SK-N-SH (cell line): ENCODE data around the gene CREG1. TPM values are rescaled to one million over a fixed set of nuclear protein-coding genes. Genes with fewer than 3 reads are reported as not detected.

Source experiments
- CTCF ChIA-PET: fragments of 300-600, 350-600 bp; formaldehyde crosslinking; extraction: SDS; loops from one replicate; lab custom pipeline; 2021; lab: Yijun Ruan, JAX
- POLR2A ChIA-PET: fragments of 350-600 bp; sonication (Branson Sonifier 250); formaldehyde crosslinking; extraction: SDS; loops from one replicate; lab custom pipeline; 2020; ENCODE audit warnings: antibody characterized with exemption, inconsistent platforms; lab: Yijun Ruan, JAX
- DNase-seq: peaks from one replicate; pipeline ENCODE4 v3.0.0; 2012
- H2AFZ ChIP-seq: fragments of 200-600 bp; sonication (generic); 2 replicates; pipeline ENCODE4 v1.8.1; 2016; ENCODE audit warnings: antibody characterized with exemption, mild to moderate bottlenecking, low read depth
- H3F3A ChIP-seq: fragments of 200-600 bp; sonication (generic); replicated peaks from 2 replicates; pipeline ENCODE3; 2016; ENCODE audit warnings: antibody characterized with exemption, mild to moderate bottlenecking; ENCODE audit not compliant: insufficient read depth
- H3K27ac ChIP-seq, 2 experiments: fragments of 200-500 bp in 1 of 2; fragments of 200-600 bp in 1 of 2; sonication (Bioruptor generic) in 1 of 2; sonication (generic), shearing (Covaris generic) in 1 of 2; 2 replicates each; pipeline versions ENCODE4 v1.5.1 to v1.6.1; 2014 to 2016; ENCODE audit warnings: low read depth in 2 of 2, inconsistent platforms in 1 of 2, low read length in 1 of 2, mild to moderate bottlenecking in 1 of 2, mixed read lengths in 1 of 2
- H3K27me3 ChIP-seq: fragments of 200-600 bp; sonication (generic), shearing (Covaris generic); 2 replicates; pipeline ENCODE4 v1.6.1; 2016; ENCODE audit warnings: mixed run types; ENCODE audit not compliant: insufficient read depth
- H3K36me3 ChIP-seq, 2 experiments: fragments of 200-500 bp in 1 of 2; fragments of 200-600 bp in 1 of 2; sonication (Bioruptor generic) in 1 of 2; sonication (generic) in 1 of 2; replicated peaks in 1 of 2; 2 replicates each; pipeline versions ENCODE3 to v1.5.1; 2014 to 2016; ENCODE audit warnings: low read length in 1 of 2, mild to moderate bottlenecking in 1 of 2; ENCODE audit not compliant: insufficient read depth in 2 of 2, control insufficient read depth in 1 of 2
- H3K4me1 ChIP-seq, 2 experiments: fragments of 200-500 bp in 1 of 2; fragments of 200-600 bp in 1 of 2; sonication (Bioruptor generic) in 1 of 2; sonication (generic), shearing (Covaris generic) in 1 of 2; 2 replicates each; pipeline versions ENCODE4 v1.5.1 to v1.6.1; 2014 to 2016; ENCODE audit warnings: low read depth in 1 of 2, low read length in 1 of 2, mixed run types in 1 of 2; ENCODE audit not compliant: insufficient read depth in 2 of 2, control insufficient read depth in 1 of 2
- H3K4me2 ChIP-seq: fragments of 200-600 bp; sonication (generic), shearing (Covaris generic); 2 replicates; pipeline ENCODE4 v1.6.1; 2017; ENCODE audit warnings: mixed run types
- H3K4me3 ChIP-seq, 2 experiments: fragments of 200-500 bp in 1 of 2; fragments of 200-600 bp in 1 of 2; sonication (Bioruptor generic) in 1 of 2; sonication (generic), shearing (Covaris generic) in 1 of 2; 2 replicates each; pipeline versions ENCODE4 v1.5.1 to v1.8.1; 2014 to 2016; ENCODE audit warnings: low read depth in 2 of 2, inconsistent platforms in 1 of 2, low read length in 1 of 2, mild to moderate bottlenecking in 1 of 2, mixed read lengths in 1 of 2, moderate library complexity in 1 of 2
- H3K79me2 ChIP-seq: fragments of 200-600 bp; sonication (generic); 2 replicates; pipeline ENCODE4 v1.8.1; 2017; ENCODE audit warnings: mild to moderate bottlenecking; ENCODE audit not compliant: insufficient read depth
- H3K9ac ChIP-seq: fragments of 200-600 bp; sonication (generic); 2 replicates; pipeline ENCODE4 v1.6.1; 2017; ENCODE audit warnings: mixed run types
- H3K9me2 ChIP-seq: fragments of 200-600 bp; sonication (generic); 2 replicates; pipeline ENCODE4 v1.6.1; 2017; ENCODE audit warnings: mixed run types
- H3K9me3 ChIP-seq: fragments of 200-600 bp; sonication (generic); 2 replicates; pipeline ENCODE4 v1.6.1; 2017; ENCODE audit warnings: mixed run types, mild to moderate bottlenecking, moderate library complexity
- H4K20me1 ChIP-seq: fragments of 200-600 bp; sonication (generic); 2 replicates; pipeline ENCODE4 v1.6.1; 2017; ENCODE audit warnings: mild to moderate bottlenecking, mixed run types; ENCODE audit not compliant: insufficient read depth
- FOSL2 ChIP-seq: IDR thresholded peaks from 2 replicates; pipeline ENCODE4 v1.4.0; 2012; ENCODE audit warnings: low read depth, mild to moderate bottlenecking, moderate library complexity, borderline replicate concordance
- FOXM1 ChIP-seq: IDR thresholded peaks from 2 replicates; pipeline ENCODE4 v1.4.0; 2012; ENCODE audit warnings: low read depth, mild to moderate bottlenecking
- GATA2 ChIP-seq: sonication (generic); formaldehyde crosslinking; IDR thresholded peaks from 2 replicates; pipeline ENCODE4 v1.5.0; 2020; ENCODE audit warnings: mild to moderate bottlenecking, missing genetic modification reagents
- JUND ChIP-seq: IDR thresholded peaks from 2 replicates; pipeline ENCODE4 v1.4.0; 2012
- MEF2A ChIP-seq: IDR thresholded peaks from 2 replicates; pipeline ENCODE4 v1.4.0; 2012; ENCODE audit warnings: low read depth, borderline replicate concordance
- MXI1 ChIP-seq: IDR thresholded peaks from 2 replicates; pipeline ENCODE4 v1.6.1; 2012; ENCODE audit warnings: mild to moderate bottlenecking, low read depth, low read length, improper control_type of control experiment
- NRF1 ChIP-seq: IDR thresholded peaks from 2 replicates; pipeline ENCODE4 v1.6.1; 2012; ENCODE audit warnings: low read depth, mild to moderate bottlenecking, low read length
- RFX5 ChIP-seq: IDR thresholded peaks from 2 replicates; pipeline ENCODE4 v1.6.1; 2012; ENCODE audit warnings: mild to moderate bottlenecking, improper control_type of control experiment, low read length
- TAF1 ChIP-seq: IDR thresholded peaks from 2 replicates; pipeline ENCODE4 v1.6.1; 2012; ENCODE audit warnings: low read depth, mild to moderate bottlenecking, low read length, moderate library complexity, borderline replicate concordance
- YY1 ChIP-seq: IDR thresholded peaks from 2 replicates; pipeline ENCODE4 v1.4.0; 2012; ENCODE audit warnings: low read depth, mild to moderate bottlenecking
- WGBS: methylation state at CpG from one replicate; pipeline ENCODE4 v1.1.6; 2017; ENCODE audit warnings: low lambda C conversion rate; 5-methylcytosine and 5-hydroxymethylcytosine counted together
- polyA plus RNA-seq, 3 experiments: library from polyadenylated mRNA; depleted of rRNA; stranded (reverse); fragments of >200 nt; gene quantifications; 2 replicates each; pipeline ENCODE4 v1.2.3, GENCODE V29; 2012
- TF ChIP-seq, protein P1 (sequence below): fragments of 150-350 bp; IDR thresholded peaks from 2 replicates; pipeline ENCODE4 v1.6.1; 2017; ENCODE audit warnings: antibody characterized with exemption, low read length, low read depth, borderline replicate concordance
- TF ChIP-seq, protein P2 (sequence below): fragments of 150-350 bp; IDR thresholded peaks from 2 replicates; pipeline ENCODE4 v1.6.1; 2016; ENCODE audit warnings: mild to moderate bottlenecking, low read depth, low read length
- TF ChIP-seq, protein P3 (sequence below): IDR thresholded peaks from 2 replicates; pipeline ENCODE4 v1.6.1; 2012; ENCODE audit warnings: mild to moderate bottlenecking, low read depth, low read length, moderate library complexity
- TF ChIP-seq, protein P4 (sequence below): IDR thresholded peaks from 2 replicates; pipeline ENCODE4 v1.4.0; 2012; ENCODE audit warnings: low read depth, borderline replicate concordance
- TF ChIP-seq, protein P5 (sequence below): IDR thresholded peaks from 2 replicates; pipeline ENCODE4; 2012
- TF ChIP-seq, protein P6 (sequence below): IDR thresholded peaks from 2 replicates; pipeline ENCODE4 v1.4.0; 2012; ENCODE audit warnings: low read depth

CREG1 gene
- polyA plus RNA-seq, 1 of the 3 experiments (the other 2 are of a cell fraction): 26.1 TPM

DNA sequence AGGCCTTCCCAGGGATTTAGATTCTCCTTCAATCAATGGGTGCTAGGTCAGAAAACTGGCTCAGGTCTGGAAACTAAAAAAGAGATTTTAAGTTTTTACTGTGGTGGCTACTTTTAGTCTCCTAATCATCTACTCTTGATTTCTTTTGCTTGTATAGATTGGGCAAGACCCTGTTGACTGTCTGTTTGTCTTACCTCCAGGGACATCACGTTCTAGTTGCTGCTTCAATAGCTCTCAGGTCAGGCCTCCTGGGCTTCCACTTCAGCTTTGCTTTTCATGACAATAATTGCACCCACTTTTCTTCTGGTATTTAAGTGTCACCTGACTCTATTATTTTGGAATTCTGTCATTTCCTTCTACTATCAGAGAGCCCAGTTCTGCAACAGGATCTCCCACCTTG is 28.5 kb upstream of the CREG1 start (continued):
- TF ChIP-seq, protein P1, sequence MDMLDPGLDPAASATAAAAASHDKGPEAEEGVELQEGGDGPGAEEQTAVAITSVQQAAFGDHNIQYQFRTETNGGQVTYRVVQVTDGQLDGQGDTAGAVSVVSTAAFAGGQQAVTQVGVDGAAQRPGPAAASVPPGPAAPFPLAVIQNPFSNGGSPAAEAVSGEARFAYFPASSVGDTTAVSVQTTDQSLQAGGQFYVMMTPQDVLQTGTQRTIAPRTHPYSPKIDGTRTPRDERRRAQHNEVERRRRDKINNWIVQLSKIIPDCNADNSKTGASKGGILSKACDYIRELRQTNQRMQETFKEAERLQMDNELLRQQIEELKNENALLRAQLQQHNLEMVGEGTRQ: no peak
- TF ChIP-seq FOSL2: no peak

DNA sequence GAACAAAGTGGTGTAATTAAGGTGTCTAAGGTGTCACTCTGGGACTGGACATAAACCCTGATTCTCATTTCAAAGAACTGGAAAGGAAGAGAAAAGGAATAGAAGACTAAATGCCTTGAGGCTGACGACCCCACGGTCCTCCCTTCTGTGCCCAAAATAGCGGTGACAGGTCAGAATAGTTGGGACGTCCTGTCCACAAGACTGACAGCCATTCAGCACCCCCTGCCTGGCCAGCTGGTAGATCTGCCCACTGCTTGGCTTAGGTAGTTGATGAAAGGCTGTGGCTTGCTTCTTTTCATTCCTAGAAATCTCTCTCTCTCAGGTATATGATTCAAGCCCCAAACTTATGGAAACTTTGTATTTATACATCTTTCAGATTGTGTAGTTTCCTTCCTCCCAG is 26.4 kb upstream of the CREG1 start:
- ChIA-PET CTCF (interaction anchor here (0.7 to 1.0 kb wide), 2 partner anchors 20 to 108 kb away, joined by 3 read pairs; no protein-coding TSS in a partner anchor), POLR2A (no interaction called here)
- no peaks in the 10 kb centered on the region for H3K79me2 ChIP-seq
- H3K27ac ChIP-seq: no peak overlapping the region
- no peak for DNase-seq
- H3K9me2 ChIP-seq: no peaks in the 10 kb centered on the region
- H3K4me2 ChIP-seq: no peak overlapping the region
- H2AFZ ChIP-seq: no peak overlapping the region
- WGBS: 47% methylated on average over 4 of the region's 4 CpGs
- H3K4me1 ChIP-seq: no peaks in the 10 kb centered on the region; a peak in 1 of 4 replicates
- H3F3A ChIP-seq: no peaks in the 10 kb centered on the region
- H4K20me1 ChIP-seq: no peaks in the 10 kb centered on the region
- no peaks in the 10 kb centered on the region for H3K9me3 ChIP-seq
- H3K27me3 ChIP-seq: no peaks in the 10 kb centered on the region; the same call in 1 of the 2 replicates
- TF ChIP-seq YY1 (no peak), MEF2A (no peak), TAF1 (no peak), NRF1 (no peak)
- H3K36me3 ChIP-seq: no peaks in the 10 kb centered on the region
- H3K9ac ChIP-seq: no peak overlapping the region
- H3K4me3 ChIP-seq: no peak overlapping the region

DNA sequence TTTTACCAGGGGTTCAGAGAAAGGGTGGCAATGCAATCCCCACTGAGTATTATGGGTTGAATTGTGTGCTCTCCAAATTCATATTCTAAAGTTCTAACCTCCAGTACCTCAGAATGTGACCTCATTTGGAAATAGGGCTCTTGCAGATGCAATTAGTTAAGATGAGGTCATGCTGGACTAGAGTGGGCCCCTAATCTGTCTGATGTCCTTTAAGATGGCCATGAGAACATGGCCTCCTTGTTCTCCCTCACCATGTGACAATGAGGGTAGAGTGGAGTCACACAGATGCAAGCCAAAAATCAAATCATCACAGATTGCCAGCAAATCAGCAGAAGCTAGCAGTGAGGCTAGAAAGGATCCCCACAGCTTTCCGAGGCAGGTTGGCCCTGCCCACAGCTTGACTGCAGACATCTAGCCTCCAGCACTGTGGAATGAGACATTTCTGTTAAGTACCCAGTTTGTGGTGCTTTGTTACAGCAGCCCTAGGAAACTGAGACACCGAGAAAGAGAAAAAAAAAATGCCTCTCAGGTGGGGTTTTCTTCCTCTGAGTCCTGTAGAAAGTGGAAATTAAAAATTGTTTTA is 25.5 kb upstream of the CREG1 start:
- H4K20me1 ChIP-seq: no peaks in the 10 kb centered on the region
- no peaks in the 10 kb centered on the region for H3K79me2 ChIP-seq
- ChIA-PET CTCF (interaction anchor here (1.0 kb wide), 1 partner anchor 21 kb away, joined by 3 read pairs; no protein-coding TSS in a partner anchor), POLR2A (no interaction called here)
- H3K4me2 ChIP-seq: no peak overlapping the region
- DNase-seq: no peak
- no peak overlapping the region for H3K9ac ChIP-seq
- no peaks in the 10 kb centered on the region for H3K9me2 ChIP-seq
- no peaks in the 10 kb centered on the region; a peak in 1 of 4 replicates for H3K4me1 ChIP-seq
- no peaks in the 10 kb centered on the region; the same call in 1 of the 2 replicates for H3K27me3 ChIP-seq
- 31% methylated on average over 2 of the region's 2 CpGs for WGBS
- H3K9me3 ChIP-seq: no peaks in the 10 kb centered on the region
- no peaks in the 10 kb centered on the region for H3K36me3 ChIP-seq
- H3F3A ChIP-seq: no peaks in the 10 kb centered on the region
- no peak overlapping the region for H3K4me3 ChIP-seq
- H2AFZ ChIP-seq: no peak overlapping the region
- H3K27ac ChIP-seq: no peak overlapping the region
- no peak for TF ChIP-seq JUND
- no peak for TF ChIP-seq GATA2 (CRISPR knock-in tag)
- no peak for TF ChIP-seq RFX5
- TF ChIP-seq TAF1: no peak
- TF ChIP-seq FOXM1: no peak
- TF ChIP-seq, protein P2, sequence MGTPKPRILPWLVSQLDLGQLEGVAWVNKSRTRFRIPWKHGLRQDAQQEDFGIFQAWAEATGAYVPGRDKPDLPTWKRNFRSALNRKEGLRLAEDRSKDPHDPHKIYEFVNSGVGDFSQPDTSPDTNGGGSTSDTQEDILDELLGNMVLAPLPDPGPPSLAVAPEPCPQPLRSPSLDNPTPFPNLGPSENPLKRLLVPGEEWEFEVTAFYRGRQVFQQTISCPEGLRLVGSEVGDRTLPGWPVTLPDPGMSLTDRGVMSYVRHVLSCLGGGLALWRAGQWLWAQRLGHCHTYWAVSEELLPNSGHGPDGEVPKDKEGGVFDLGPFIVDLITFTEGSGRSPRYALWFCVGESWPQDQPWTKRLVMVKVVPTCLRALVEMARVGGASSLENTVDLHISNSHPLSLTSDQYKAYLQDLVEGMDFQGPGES: no peak
- TF ChIP-seq, protein P3, sequence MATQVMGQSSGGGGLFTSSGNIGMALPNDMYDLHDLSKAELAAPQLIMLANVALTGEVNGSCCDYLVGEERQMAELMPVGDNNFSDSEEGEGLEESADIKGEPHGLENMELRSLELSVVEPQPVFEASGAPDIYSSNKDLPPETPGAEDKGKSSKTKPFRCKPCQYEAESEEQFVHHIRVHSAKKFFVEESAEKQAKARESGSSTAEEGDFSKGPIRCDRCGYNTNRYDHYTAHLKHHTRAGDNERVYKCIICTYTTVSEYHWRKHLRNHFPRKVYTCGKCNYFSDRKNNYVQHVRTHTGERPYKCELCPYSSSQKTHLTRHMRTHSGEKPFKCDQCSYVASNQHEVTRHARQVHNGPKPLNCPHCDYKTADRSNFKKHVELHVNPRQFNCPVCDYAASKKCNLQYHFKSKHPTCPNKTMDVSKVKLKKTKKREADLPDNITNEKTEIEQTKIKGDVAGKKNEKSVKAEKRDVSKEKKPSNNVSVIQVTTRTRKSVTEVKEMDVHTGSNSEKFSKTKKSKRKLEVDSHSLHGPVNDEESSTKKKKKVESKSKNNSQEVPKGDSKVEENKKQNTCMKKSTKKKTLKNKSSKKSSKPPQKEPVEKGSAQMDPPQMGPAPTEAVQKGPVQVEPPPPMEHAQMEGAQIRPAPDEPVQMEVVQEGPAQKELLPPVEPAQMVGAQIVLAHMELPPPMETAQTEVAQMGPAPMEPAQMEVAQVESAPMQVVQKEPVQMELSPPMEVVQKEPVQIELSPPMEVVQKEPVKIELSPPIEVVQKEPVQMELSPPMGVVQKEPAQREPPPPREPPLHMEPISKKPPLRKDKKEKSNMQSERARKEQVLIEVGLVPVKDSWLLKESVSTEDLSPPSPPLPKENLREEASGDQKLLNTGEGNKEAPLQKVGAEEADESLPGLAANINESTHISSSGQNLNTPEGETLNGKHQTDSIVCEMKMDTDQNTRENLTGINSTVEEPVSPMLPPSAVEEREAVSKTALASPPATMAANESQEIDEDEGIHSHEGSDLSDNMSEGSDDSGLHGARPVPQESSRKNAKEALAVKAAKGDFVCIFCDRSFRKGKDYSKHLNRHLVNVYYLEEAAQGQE: no peak
- TF ChIP-seq, protein P4, sequence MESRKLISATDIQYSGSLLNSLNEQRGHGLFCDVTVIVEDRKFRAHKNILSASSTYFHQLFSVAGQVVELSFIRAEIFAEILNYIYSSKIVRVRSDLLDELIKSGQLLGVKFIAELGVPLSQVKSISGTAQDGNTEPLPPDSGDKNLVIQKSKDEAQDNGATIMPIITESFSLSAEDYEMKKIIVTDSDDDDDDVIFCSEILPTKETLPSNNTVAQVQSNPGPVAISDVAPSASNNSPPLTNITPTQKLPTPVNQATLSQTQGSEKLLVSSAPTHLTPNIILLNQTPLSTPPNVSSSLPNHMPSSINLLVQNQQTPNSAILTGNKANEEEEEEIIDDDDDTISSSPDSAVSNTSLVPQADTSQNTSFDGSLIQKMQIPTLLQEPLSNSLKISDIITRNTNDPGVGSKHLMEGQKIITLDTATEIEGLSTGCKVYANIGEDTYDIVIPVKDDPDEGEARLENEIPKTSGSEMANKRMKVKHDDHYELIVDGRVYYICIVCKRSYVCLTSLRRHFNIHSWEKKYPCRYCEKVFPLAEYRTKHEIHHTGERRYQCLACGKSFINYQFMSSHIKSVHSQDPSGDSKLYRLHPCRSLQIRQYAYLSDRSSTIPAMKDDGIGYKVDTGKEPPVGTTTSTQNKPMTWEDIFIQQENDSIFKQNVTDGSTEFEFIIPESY: no peak
- TF ChIP-seq NRF1: no peak
- TF ChIP-seq MXI1: no peak
- TF ChIP-seq, protein P5, sequence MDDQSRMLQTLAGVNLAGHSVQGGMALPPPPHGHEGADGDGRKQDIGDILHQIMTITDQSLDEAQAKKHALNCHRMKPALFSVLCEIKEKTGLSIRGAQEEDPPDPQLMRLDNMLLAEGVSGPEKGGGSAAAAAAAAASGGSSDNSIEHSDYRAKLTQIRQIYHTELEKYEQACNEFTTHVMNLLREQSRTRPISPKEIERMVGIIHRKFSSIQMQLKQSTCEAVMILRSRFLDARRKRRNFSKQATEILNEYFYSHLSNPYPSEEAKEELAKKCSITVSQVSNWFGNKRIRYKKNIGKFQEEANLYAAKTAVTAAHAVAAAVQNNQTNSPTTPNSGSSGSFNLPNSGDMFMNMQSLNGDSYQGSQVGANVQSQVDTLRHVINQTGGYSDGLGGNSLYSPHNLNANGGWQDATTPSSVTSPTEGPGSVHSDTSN: no peak
- TF ChIP-seq, protein P6, sequence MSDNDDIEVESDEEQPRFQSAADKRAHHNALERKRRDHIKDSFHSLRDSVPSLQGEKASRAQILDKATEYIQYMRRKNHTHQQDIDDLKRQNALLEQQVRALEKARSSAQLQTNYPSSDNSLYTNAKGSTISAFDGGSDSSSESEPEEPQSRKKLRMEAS: no peak
